Natural killer cell (primary cell): ENCODE measurements around the gene PKD2L1. TPM values are rescaled to one million over a fixed set of nuclear protein-coding genes. Genes with fewer than 3 reads are reported as not detected.

Source experiments
- ATAC-seq, 3 donors: fragments of 150-1000 bp in 2 of 3; fragments of 200-7000 bp in 1 of 3; cut with Tn5 transposase; 1 replicate in 1 of 3; 2 replicates in 2 of 3; pipeline ENCODE4 v1.10.0; 2021; ENCODE audit warnings: mild to moderate bottlenecking in 2 of 3, moderate library complexity in 2 of 3
- DNase-seq, 2 donors: peaks; one replicate each; pipeline versions ENCODE4 v3.0.0 to v3.0.0-alpha.2; 2013 to 2021; ENCODE audit warnings: mixed read lengths in 1 of 2
- H3K27ac ChIP-seq: one replicate; pipeline ENCODE4 v1.5.1; 2013; ENCODE audit warnings: mild to moderate bottlenecking, low read length
- H3K27me3 ChIP-seq: one replicate; pipeline ENCODE4 v1.6.1; 2013; ENCODE audit warnings: low read length; ENCODE audit not compliant: control insufficient read depth, insufficient read depth
- H3K36me3 ChIP-seq: one replicate; pipeline ENCODE4 v1.6.1; 2013; ENCODE audit warnings: low read length; ENCODE audit not compliant: control insufficient read depth, insufficient read depth
- H3K4me1 ChIP-seq: one replicate; pipeline ENCODE4 v1.6.1; 2013; ENCODE audit warnings: low read length; ENCODE audit not compliant: control insufficient read depth, insufficient read depth
- H3K4me3 ChIP-seq: one replicate; pipeline ENCODE4 v1.5.1; 2013; ENCODE audit warnings: low read length
- H3K9me3 ChIP-seq: one replicate; pipeline ENCODE4 v1.6.1; 2013; ENCODE audit warnings: low read length; ENCODE audit not compliant: control insufficient read depth, insufficient read depth
- H3K27ac Mint-ChIP-seq, 2 donors: one replicate each; pipeline ENCODE4 v1.8.0; 2022; ENCODE audit warnings: mild to moderate bottlenecking in 2 of 2, mixed read lengths in 2 of 2, moderate library complexity in 1 of 2
- H3K27me3 Mint-ChIP-seq, 2 donors: one replicate each; pipeline ENCODE4 v1.8.0; 2022; ENCODE audit warnings: low read depth in 2 of 2, mixed read lengths in 2 of 2
- H3K36me3 Mint-ChIP-seq: one replicate; pipeline ENCODE4 v1.8.0; 2022; ENCODE audit warnings: mixed read lengths
- H3K4me1 Mint-ChIP-seq, 2 donors: one replicate each; pipeline ENCODE4 v1.8.0; 2022; ENCODE audit warnings: mixed read lengths in 2 of 2
- H3K4me3 Mint-ChIP-seq: one replicate; pipeline ENCODE4 v1.8.0; 2022; ENCODE audit warnings: mild to moderate bottlenecking, moderate library complexity, mixed read lengths
- H3K9me3 Mint-ChIP-seq, 2 donors: one replicate each; pipeline ENCODE4 v1.8.0; 2022; ENCODE audit warnings: mixed read lengths in 2 of 2
- CTCF ChIP-seq: fragments of 200-600 bp; IDR thresholded peaks from one replicate; pipeline ENCODE4 v1.8.0; 2022; ENCODE audit warnings: antibody characterized with exemption
- WGBS: methylation state at CpG from one replicate; pipeline ENCODE4 v1.1.7; 2013; ENCODE audit warnings: missing lambda C conversion rate; ENCODE audit not compliant: insufficient coverage; 5-methylcytosine and 5-hydroxymethylcytosine counted together
- intact Hi-C: fragments of 100-400 bp; cut with micrococcal nuclease; formaldehyde crosslinking; loops from one replicate; pipeline ENCODE4 v1.14.2; 2022
- total RNA-seq, 4 donors: library from RNA; stranded (reverse); fragments of 120-200 nt in 1 of 4; gene quantifications; one replicate each; pipeline versions ENCODE4 v1.2.3 to v1.2.4, GENCODE V29; 2013 to 2022

Gene PKD2L1
- total RNA-seq, 3 donors from 2014 or later (not counting 1 experiment from before 2014, with no cell fraction given) = not detected

- H3K9me3 Mint-ChIP-seq = no peaks in the 10 kb centered on the region
- intact Hi-C loops = no loop called here
- WGBS = 74% methylated on average over 5 of the region's 5 CpGs
Measured at GRCh38 chr10:100328198-100328597, 1.8 kb downstream of the PKD2L1 start.

DNA sequence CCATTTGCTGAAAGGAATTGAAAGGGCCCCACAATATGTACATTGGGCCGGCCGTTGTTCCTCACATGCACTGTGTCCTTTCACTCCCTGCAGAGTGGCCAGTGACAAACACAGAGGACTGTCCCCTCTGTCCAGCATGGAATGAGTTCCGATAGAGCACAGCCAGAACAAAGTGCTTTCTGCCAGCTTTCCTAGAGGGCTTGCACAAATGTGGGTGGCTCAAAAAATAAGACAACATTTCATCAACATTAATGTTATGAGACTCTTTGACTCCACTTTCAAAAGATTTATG lies 2.4 kb downstream of the PKD2L1 start:
- Mint-ChIP-seq H3K9me3 (no peaks in the 10 kb centered on the region), H3K27me3 (peaks cover 27 to 37% of the 10 kb centered on the region in 2 donors), H3K4me3 (no peak overlapping the region), H3K4me1 (no peaks in the 10 kb centered on the region), H3K27ac (no peak overlapping the region), H3K36me3 (no peaks in the 10 kb centered on the region)
- H3K4me3 ChIP-seq = no peak overlapping the region
- ATAC-seq (no peak), DNase-seq (no peak)
- WGBS = 94% methylated on average over 3 of the region's 3 CpGs
- no peak overlapping the region for H3K27ac ChIP-seq
- H3K36me3 ChIP-seq = no peaks in the 10 kb centered on the region
- no peaks in the 10 kb centered on the region for H3K27me3 ChIP-seq
- TF ChIP-seq CTCF = no peak
- intact Hi-C loops = no loop called here
- no peaks in the 10 kb centered on the region for H3K9me3 ChIP-seq
- peaks cover 5% of the 10 kb centered on the region for H3K4me1 ChIP-seq

More at GRCh38 chr10:100328198-100328597, 1.8 kb downstream of the PKD2L1 start:
- no peak for TF ChIP-seq CTCF
- no peaks in the 10 kb centered on the region for H3K27me3 ChIP-seq
- no peaks in the 10 kb centered on the region for H3K4me1 Mint-ChIP-seq
- no peak for ATAC-seq
- peaks cover 5% of the 10 kb centered on the region for H3K4me1 ChIP-seq
- no peak overlapping the region for H3K4me3 ChIP-seq
- H3K9me3 ChIP-seq = no peaks in the 10 kb centered on the region
- H3K36me3 Mint-ChIP-seq = no peaks in the 10 kb centered on the region
- H3K4me3 Mint-ChIP-seq = no peak overlapping the region
- no peak overlapping the region for H3K27ac ChIP-seq
- peaks cover 29 to 37% of the 10 kb centered on the region in 2 donors for H3K27me3 Mint-ChIP-seq
- H3K27ac Mint-ChIP-seq = no peak overlapping the region
- no peaks in the 10 kb centered on the region for H3K36me3 ChIP-seq
- DNase-seq = no peak

- H3K4me3 ChIP-seq = no peak overlapping the region
- H3K9me3 Mint-ChIP-seq = no peaks in the 10 kb centered on the region
- H3K27ac ChIP-seq = peak overlapping the region; percentile 37
- H3K4me1 Mint-ChIP-seq = no peaks in the 10 kb centered on the region
- peaks cover 27 to 37% of the 10 kb centered on the region in 2 donors for H3K27me3 Mint-ChIP-seq
- no peaks in the 10 kb centered on the region for H3K27me3 ChIP-seq
- H3K4me1 ChIP-seq = peaks cover 5% of the 10 kb centered on the region
- peak in 2 of 3 donors; percentile 72 to 87 for ATAC-seq
- 46% methylated on average over 8 of the region's 8 CpGs for WGBS
- H3K27ac Mint-ChIP-seq = no peak overlapping the region
- DNase-seq = peak in 1 of 2 donors; percentile 56
- no peak for TF ChIP-seq CTCF
- no peaks in the 10 kb centered on the region for H3K36me3 Mint-ChIP-seq
- no peaks in the 10 kb centered on the region for H3K36me3 ChIP-seq
- no peaks in the 10 kb centered on the region for H3K9me3 ChIP-seq
- no peak overlapping the region for H3K4me3 Mint-ChIP-seq
- intact Hi-C loops = no loop called here
Measured at GRCh38 chr10:100327007-100327717, 2.9 kb downstream of the PKD2L1 start.

GRCh38 chr10:100325158-100325557 lies 4.9 kb downstream of the PKD2L1 start:
- Histone ChIP-seq H3K9me3 (no peaks in the 10 kb centered on the region), H3K27me3 (no peaks in the 10 kb centered on the region), H3K4me1 (peaks cover 5% of the 10 kb centered on the region), H3K27ac (no peak overlapping the region), H3K4me3 (no peak overlapping the region), H3K36me3 (no peaks in the 10 kb centered on the region)
- no peak for TF ChIP-seq CTCF
- 82% methylated on average over 7 of the region's 7 CpGs for WGBS
- no peaks in the 10 kb centered on the region for H3K9me3 Mint-ChIP-seq
- H3K4me1 Mint-ChIP-seq = no peaks in the 10 kb centered on the region
- ATAC-seq (no peak), DNase-seq (no peak)
- H3K4me3 Mint-ChIP-seq = no peak overlapping the region
- intact Hi-C loops = no loop called here
- peaks cover 21 to 36% of the 10 kb centered on the region in 2 donors for H3K27me3 Mint-ChIP-seq
- H3K36me3 Mint-ChIP-seq = no peaks in the 10 kb centered on the region
- no peak overlapping the region for H3K27ac Mint-ChIP-seq
